Urinary bladder (tissue), 2 donors: ENCODE measurements around the gene BPIFB6. TPM values are rescaled to one million over a fixed set of nuclear protein-coding genes. Genes with fewer than 3 reads are reported as not detected.

Experiments used
- polyA plus RNA-seq: library from polyadenylated mRNA; stranded (reverse); fragments of 200-250 nt; gene quantifications from one replicate; pipeline ENCODE4 v1.2.3, GENCODE V29; 2013
- total RNA-seq: library from RNA; depleted of rRNA; stranded (reverse); fragments of >200 nt; gene quantifications from one replicate; pipeline ENCODE4 v1.2.3, GENCODE V29; 2014
- donor health status: healthy.

Gene BPIFB6
- total and polyA plus RNA-seq, 2 donors, result not detected

Other genes starting within 250 kb of the BPIFB6 start
- gene MAPRE1, start 211.7 kb upstream of the BPIFB6 start, total RNA-seq, result 86.5 TPM
- gene MAPRE1, start 211.7 kb upstream of the BPIFB6 start, polyA plus RNA-seq, result 84.7 TPM
- gene EFCAB8, start 172.7 kb upstream of the BPIFB6 start, total RNA-seq, result 0.95 TPM
- 0.11 TPM for gene EFCAB8, start 172.7 kb upstream of the BPIFB6 start, polyA plus RNA-seq
- gene SUN5, start 27.2 kb upstream of the BPIFB6 start, total RNA-seq, result not detected
- not detected for gene SUN5, start 27.2 kb upstream of the BPIFB6 start, polyA plus RNA-seq
- not detected for gene BPIFB2, start 23.9 kb upstream of the BPIFB6 start, total RNA-seq
- not detected for gene BPIFB2, start 23.9 kb upstream of the BPIFB6 start, polyA plus RNA-seq
- not detected for gene BPIFB3, start 22.3 kb downstream of the BPIFB6 start, total RNA-seq
- not detected for gene BPIFB3, start 22.3 kb downstream of the BPIFB6 start, polyA plus RNA-seq
- not detected for gene BPIFB4, start 48.0 kb downstream of the BPIFB6 start, total RNA-seq
- gene BPIFB4, start 48.0 kb downstream of the BPIFB6 start, polyA plus RNA-seq, result 0.06 TPM
- gene BPIFA2, start 136.5 kb downstream of the BPIFB6 start, total RNA-seq, result not detected
- gene BPIFA2, start 136.5 kb downstream of the BPIFB6 start, polyA plus RNA-seq, result not detected
- not detected for gene BPIFA3, start 185.7 kb downstream of the BPIFB6 start, total RNA-seq
- not detected for gene BPIFA3, start 185.7 kb downstream of the BPIFB6 start, polyA plus RNA-seq
- gene BPIFA1, start 204.3 kb downstream of the BPIFB6 start, total RNA-seq, result not detected
- not detected for gene BPIFA1, start 204.3 kb downstream of the BPIFB6 start, polyA plus RNA-seq